GM19452 (cell line): ENCODE data around the gene DAP.
"Not testable (repeated sequence)": the region's sequence is repeated elsewhere in the genome, so short reads cannot be mapped to it uniquely, and the experiment has no call there.

Source experiments
- ATAC-seq: cut with Tn5 transposase; IDR thresholded peaks from one replicate; pipeline ENCODE4 v1.9.1; 2021; ENCODE audit not compliant: unreplicated experiment

The DAP gene, protein sequence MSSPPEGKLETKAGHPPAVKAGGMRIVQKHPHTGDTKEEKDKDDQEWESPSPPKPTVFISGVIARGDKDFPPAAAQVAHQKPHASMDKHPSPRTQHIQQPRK

DNA sequence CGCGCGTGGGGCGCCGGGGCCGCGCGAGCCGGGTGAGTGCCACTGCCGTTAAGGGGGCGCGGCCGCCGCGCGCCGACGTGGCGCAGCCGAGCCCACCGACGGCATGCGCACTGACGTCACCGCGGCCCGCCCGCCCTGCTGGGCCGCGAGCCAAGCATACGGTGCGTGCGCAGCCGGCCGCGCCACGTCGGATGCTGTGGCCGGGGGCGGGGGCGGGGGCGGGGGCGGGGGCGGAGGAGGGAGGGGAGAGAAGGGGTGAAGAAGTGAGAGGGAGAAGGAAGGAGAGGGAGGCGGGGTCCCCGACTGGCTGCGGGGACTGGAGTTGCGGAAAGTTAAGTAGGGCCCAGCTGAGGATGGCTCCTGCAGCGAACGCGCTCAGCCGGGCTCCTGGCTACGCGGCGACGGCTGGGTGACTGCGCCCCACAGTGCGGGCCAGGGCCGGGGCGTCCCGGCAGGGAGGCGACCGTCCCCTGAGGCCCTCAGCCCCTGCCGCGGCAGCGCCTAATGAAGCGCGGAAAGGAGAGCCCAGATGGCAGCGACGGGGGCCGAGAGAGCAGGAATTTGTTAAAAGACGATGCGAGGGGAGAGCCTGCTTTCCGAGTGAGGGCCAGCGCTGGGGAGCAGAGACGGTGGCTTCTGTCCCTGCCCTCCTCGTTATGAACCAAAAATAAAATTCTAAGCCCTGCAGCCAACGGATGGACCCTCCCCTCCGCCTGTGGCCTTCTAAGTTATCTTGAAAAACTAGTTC lies at the start of gene DAP:
Gene DAP, minus strand, starts transcription at position 50 of the 748 bp plus-strand sequence. CDS start 166 bp downstream, outside the sequence.
- peak; percentile 73 for ATAC-seq

DNA sequence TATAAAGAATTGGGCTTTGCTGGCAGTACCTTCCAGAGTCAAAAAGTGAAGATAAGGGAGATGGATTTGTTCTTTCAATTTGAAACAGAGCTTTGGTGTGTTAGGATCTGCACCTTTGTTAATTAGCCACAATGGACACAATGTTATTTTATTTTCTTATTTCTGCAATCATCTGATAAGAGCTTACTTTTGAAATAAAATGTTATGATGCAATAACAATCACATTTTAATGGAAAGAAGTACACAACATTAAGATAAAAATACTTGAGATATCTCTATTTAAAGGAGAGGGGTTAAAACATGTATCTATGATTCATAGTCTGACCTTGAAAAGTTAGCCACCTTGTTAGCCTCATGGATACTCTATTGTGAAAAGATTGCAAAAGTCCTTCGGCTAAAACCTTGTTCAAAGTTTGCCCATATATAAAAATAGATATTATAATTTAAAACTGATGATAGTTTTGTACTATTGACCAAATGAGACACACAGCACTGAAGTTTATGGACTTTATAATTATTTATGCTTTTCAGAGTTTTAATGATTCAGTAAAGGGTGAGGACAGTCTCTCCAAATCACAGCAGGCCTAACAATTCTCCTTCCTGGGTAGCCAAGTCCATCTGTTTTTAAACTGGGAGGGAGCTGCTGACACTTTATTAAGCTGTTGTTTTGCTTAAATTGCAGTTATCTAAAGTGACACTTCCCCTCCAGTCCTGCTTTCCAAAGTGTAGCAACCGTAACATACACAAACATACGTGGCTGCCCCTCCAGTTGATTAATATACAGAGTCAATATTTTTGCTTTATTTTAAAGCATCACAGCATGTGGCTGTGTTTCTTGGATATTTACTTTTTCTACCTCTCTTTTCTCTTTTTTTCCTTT lies 47.6 kb upstream of the DAP start:
- ATAC-seq = no peak

DNA sequence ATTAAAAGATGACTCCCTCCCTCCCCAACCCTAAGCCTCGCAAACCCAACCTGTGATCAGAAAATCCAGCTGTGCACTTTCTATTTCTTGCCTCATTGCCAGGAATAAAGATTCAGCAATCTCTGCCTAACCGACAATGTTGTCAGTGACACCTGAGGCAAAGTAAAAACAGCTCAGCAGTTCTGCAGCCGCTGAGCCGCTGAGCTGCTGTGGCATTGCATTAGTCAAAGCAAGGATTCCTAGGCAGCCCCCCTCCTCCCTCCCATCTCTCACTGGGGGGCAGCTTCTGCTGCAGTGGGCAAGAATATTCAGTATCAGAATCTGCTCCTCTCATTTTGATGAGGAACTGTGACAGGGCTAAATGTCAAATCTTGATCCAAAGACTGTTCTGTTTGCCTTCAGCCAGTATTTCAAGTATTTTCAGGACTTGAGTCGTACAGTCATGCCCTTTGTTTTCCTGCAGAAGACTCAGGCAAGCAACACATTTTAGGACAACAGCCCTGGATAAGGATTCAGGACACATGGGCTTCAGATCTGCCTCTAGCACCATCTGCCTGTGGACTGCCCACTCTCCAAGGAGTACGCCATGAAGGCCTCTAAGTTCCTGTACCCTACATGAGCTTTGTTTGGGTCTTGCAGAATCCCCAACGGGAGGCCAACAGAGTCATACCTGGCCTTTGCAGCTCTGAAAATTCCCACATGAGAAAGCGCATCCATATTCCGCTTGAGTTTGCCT lies 41.1 kb upstream of the DAP start:
- no peak for ATAC-seq

DNA sequence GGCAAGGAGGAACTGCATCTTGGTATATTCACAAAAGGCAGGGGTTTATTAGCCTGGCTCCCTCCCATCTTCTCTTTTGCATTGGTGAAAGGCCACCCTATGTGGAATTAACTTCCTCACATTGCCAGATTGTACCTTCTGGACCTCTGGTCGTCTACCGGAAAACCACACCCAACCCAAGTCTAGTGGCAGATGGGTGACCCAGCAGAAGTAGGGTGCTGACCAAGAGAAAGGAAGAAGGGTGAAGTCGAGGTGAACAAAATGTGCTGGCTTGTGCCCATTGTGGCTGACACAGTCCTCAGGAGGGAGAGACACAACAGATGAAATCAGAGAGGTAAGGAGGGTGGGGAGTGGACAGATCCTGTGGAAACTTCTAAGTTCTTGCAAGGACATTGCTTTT lies 39.8 kb upstream of the DAP start:
- no peak for ATAC-seq

DNA sequence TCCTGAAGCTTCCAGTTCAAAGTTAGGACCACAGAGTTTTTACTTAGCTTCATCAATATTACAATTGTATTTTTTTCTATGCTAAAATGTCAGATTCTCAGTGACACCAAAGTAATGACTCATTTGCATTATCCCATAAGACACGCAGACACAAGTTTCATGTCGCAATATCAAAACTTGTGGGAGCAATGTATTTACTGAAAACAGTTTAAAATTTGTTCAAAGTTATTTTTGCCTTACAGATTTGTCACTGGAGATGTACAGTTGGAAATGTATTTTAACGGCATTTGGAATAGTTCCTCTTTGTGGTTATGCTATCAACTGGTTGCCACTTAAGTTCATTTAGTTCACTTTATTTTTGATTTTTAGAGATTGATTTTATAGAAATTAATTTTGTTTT lies 36.2 kb upstream of the DAP start:
- ATAC-seq = no peak

DNA sequence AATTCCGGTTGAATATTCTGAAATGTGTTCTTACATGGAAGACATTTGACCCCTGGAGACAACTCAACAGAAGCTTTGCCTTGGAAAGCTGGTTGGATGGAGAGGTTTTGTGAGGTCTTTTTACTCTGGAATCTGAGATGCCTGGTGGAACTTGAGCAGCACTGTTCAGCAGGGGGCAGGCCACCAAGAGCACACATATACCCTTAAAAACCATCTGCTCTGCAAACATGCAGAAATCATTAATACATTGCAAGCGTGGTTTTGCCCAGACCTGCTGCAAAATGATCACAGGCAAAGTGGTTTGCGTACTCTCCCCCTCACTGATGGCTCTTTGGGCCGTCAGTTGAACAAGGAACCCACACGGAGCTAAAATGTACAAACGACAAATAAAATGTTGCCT lies 32.8 kb upstream of the DAP start:
- ATAC-seq = no peak

DNA sequence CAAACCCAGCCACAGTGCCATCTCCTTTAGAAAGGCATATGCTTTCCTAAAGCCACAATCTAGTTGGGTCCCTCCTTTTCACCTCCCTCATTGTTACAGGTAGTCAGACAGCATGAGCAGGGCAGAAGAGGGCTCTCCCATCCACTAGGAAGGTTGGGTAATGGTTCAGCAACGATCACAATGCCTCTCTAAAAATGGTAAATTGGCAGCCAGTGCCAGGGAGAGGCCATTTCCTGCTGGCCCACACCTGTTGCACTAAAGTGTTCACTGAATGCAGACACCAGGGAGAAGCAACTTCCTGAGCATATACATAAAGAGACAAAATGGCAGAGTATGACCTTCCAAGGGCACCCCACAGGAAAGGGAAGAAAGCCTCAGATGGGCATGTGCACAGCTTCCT lies 31.3 kb upstream of the DAP start:
- no peak for ATAC-seq

DNA sequence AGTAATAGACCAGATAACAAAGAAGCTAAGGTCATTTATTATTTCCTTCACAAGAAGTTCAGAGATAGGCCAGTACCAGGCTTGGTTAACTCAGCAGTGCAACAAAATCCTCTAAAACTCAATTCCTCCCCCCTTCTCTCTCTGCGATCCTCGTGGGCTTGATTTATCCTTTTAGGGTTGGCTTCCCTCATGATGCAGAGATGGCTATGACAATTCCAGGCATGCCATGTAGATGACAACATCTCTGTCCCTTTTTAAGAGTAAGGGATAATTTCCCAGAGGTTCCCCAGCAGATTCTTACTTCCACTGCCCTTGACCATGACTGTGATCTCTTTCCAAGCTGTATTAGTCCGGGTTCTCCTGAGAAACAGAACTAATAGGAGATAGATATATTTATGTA lies 28.7 kb upstream of the DAP start:
- no peak for ATAC-seq

DNA sequence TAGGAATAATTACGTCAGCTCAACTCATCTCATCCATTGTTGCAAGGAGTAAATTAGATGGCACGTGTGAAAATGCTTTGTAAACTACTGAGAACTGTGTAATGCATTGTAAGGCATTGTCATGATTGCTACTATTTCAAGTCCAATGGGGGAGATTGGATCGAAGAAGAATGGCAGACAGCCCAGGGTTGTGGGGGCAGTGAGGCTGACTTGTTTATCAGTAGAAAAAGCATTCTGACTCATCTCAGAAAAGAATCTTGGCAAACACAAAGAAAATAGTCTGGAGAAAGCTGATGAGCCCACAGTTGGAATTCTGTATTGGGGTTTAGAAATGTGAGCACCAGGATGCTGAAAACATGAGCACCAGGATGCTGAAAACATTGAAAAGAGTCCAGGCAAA lies 28.0 kb upstream of the DAP start:
- ATAC-seq = no peak

DNA sequence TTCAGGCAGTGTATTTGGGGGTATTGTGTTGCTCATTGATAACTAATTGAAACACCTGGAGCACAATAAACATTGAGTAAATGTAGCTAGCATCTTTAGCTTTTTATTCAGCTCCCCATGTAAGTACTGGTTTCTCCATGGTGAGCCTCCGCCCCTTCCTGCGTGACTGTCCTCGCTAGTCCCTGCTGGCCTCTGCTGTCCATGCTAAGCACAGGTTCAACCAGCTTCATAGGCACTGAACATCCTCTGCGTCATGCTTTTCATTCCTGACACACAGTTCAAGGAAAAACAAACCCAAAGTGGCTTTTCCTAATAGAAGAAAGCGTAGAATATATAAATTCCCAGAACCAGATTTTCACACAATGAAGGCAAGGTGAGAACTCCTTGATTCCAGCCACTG lies 27.3 kb upstream of the DAP start:
- ATAC-seq = no peak

DNA sequence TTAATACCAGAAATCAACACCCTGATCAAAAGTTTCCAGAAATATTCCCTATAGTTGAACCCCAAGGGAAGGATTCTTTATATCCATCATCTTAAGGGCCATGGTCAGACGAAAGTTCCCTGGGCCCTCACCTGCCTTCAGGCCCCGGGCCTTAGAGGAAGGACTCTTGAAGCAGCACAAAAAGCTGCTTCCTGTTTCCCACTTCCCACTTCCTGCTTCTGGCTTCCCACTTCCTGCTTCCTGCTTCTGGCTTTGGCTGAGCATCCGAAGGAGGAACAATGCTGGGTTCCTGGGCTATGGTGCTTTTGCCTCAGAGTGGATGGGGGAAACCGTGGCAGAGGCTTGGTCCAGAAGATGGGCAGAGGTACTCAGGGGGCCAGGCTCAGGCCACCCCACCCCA lies 25.8 kb upstream of the DAP start:
- no peak for ATAC-seq

DNA sequence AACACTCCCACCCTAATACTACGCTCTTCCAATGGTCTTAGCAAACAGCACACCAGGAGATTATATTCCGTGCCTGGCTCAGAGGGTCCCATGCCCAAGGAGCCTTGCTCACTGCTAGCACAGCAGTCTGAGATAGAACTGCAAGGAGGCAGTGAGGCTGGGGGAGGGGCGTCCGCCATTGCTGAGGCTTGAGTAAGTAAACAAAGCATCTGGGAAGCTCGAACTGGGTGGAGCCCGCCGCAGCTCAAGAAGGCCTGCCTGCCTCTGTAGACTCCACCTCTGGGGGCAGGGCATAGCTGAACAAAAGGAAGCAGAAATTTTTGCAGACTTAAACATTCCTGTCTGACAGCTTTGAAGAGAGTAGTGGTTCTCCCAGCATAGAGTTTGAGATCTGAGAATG lies 19.2 kb upstream of the DAP start:
- ATAC-seq = not testable (repeated sequence)

DNA sequence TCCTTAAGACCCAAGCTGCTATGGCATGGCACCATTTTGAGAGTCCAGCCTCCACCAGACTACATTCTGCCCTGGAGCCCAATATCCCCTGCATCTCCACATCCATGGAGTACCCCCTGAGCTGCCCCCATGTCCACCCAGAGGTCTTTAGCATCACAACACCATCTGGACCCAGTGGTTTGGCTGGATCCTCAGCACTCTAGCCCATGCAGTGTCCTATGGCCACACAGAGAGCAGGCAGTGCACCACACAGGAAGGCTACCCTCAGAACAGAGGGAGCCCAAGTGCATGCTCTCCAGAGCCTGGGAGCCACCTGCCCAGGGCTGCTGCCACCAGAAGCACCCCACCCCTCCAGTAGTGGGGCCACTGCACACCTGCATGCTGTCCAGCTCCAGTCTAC lies 18.6 kb upstream of the DAP start:
- no peak for ATAC-seq

DNA sequence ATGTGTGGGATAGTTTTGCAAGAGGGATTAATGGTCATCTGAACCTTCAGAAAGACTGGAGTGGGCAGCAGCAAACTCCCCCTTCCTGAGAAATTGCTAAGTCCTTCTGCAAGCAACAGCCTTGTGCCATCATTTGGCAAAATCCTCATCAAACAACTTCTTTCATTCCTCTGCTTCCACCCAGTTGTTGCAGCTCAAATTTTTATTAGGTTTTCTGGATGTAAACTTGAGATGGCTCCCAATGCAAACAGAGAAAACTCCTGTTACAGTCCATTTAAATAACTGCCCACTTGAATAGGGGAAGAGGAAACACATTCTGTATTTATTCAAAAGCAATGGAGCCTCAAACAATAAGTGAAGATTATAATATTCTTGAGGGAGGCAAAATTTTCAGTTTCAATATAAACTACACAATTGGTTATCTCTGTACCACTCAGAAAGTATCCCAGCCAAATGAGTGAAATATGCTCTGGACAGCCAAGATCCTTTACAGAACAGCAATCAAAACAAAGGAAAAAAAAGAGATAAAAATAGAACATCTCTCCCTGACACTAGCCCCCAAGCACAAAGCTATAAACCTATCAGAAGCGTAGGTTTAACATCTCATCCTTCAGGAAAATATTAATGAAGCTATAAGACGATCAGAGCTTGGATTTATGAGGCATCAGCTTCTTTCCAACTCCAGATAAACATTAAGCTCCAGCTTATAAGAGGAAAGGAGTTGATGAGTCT lies 17.3 kb upstream of the DAP start:
- ATAC-seq = no peak

DNA sequence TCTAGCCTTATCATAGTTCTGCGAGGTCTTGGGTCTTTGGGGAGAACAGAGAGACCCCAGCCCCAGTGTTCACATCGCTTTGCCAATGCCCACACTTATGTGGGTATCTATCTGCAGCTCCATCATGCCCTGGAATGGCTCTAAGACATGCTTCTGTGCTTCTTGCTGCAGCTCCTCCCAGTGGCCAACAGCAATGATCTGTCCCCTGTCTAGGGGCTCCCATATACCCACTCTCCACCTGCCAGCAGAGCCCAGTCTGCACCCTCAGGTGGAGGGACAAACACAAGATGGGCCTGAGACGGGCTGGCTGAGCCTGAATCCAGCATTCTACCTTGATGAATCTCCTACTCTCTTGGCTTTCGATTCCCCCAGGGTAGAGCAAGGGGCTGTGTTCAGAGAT lies 14.6 kb upstream of the DAP start:
- ATAC-seq = no peak

DNA sequence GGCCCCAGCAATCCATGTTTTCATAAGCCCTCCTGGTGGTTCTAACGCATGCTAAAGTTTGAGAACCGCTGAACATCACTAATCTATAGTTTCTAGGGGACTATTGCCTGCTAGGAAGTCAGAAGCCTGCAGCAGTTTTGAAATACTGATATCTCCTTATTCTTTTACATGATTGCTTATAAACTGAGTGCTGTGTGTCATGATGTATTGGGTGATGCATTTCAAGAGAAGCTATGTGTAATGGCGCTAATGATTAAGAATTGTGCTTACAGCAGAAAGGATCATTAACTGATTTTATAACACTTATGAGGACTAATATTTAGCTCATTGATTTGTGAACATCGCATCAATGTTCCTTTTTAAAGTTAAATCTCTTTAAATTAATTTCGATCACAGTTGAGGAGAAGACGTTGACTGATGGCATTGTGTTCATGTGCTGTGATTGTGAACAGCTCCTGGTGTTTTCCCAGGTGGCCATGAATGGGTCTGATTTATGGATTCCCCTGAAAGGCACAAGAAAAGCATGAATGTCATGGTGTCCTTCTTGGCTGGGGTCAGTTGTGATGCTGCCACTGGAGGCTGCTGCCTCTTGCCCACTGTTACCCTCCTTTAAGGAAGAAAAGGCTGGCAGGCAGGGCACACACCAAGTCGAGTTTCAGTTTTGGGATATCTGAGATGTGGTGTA lies 12.0 kb upstream of the DAP start:
- ATAC-seq = no peak

DNA sequence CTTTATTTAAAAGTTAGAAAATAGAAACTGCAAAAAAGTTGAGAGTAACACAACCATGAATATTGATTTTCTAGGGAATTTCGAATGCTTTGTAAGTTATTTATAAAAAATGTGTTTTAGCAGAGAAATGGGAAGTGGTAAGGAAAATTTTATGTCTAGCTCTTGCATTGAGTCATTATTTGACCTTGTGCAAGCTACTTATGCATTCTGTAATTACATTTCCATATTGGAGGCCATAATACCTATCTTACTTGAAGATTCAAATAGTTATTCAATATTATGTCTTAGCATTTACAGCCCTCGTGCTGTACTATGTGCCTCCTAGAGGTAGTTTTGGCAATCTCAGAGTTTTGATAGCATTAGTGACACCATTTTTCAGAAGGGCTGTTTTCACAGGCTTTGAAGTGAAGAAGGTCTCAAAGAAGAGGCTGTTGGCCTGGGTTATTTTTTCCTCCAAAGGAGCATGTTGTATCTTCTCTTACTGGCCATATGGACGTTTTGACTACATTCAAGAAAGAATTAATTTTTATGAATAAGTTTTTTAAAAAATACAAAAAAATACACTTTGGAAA lies 7.4 kb upstream of the DAP start:
- ATAC-seq = no peak

DNA sequence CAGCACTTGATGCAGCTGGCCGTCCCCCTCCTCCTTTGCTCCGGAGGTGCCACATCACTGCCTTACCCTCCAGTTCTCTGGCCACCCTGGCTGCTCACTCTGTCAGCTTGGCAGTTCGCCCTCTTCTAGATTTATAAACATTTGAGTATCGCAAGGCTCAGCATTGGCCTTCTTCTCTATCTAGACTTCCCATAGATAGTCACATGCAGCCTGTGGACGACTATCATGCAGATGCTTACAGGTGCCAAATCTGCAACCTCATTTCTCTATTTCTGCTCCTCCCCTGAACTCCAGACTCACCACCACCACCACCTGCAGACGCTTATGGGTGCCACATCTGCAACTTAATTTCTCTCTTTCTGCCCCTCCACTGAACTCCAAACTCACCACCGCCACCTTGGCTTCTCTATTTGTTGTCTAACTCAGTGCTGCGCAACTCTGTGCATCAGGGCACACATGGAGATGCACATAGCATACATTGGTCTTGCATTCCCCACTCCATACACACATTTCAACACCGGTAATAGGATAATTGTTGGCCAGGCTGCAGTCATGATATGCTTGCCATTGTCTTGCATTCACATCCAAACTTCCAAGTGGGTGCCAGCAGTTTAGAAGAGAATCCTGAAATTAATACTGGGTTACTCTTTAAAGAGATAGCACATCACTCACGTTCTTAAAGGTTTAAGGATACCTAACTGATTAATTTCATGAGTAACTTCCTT lies 1.9 kb upstream of the DAP start:
- no peak for ATAC-seq
